ENCODE results near the gene ADAMTS17.

- TF ChIP-seq CTCF (conservative IDR thresholded peaks at IDR 0.05) (no peak), ZFX (IDR thresholded peaks at IDR 0.05) (no peak)
Measured at GRCh38 chr15:100189319-100189718, 152.5 kb downstream of the ADAMTS17 start.
